Upper lobe of right lung (tissue), 1 donor: ENCODE results near the gene GSK3A. TPM values are rescaled to one million over a fixed set of nuclear protein-coding genes. Genes with fewer than 3 reads are reported as not detected.
"Not testable (repeated sequence)": the region's sequence is repeated elsewhere in the genome, so short reads cannot be mapped to it uniquely, and the experiment has no call there.

ENCODE experiments used
- ATAC-seq: fragments of 200-7000 bp; cut with Tn5 transposase; one replicate; pipeline ENCODE4 v1.9.1; 2020; ENCODE audit warnings: mild to moderate bottlenecking, moderate library complexity
- DNase-seq: peaks from one replicate; pipeline ENCODE4 v3.0.0-alpha.2; 2020
- H3K27ac ChIP-seq: fragments of 200-600 bp; one replicate; pipeline ENCODE4 v1.8.0; 2022
- H3K27me3 ChIP-seq: fragments of 200-600 bp; one replicate; pipeline ENCODE4 v1.8.0; 2022; ENCODE audit warnings: mild to moderate bottlenecking
- H3K36me3 ChIP-seq: fragments of 200-600 bp; one replicate; pipeline ENCODE4 v1.8.0; 2022
- H3K4me1 ChIP-seq: fragments of 200-600 bp; one replicate; pipeline ENCODE4 v1.8.0; 2022
- H3K4me3 ChIP-seq: fragments of 200-600 bp; one replicate; pipeline ENCODE4 v1.8.0; 2022; ENCODE audit warnings: mild to moderate bottlenecking
- H3K9me3 ChIP-seq: fragments of 200-600 bp; one replicate; pipeline ENCODE4 v1.8.0; 2022
- CTCF ChIP-seq: fragments of 200-600 bp; IDR thresholded peaks from one replicate; pipeline ENCODE4 v1.8.0; 2022; ENCODE audit warnings: antibody characterized with exemption
- intact Hi-C: fragments of 100-400 bp; cut with DNase I; formaldehyde crosslinking; loops from one replicate; pipeline ENCODE4 v1.11.0; 2022
- total RNA-seq: library from RNA; stranded (reverse); fragmentation: NEBNext Ultra II Directional; extraction: Animal tissue kit (Norgen Biotek cat#: 25700); gene quantifications from one replicate; pipeline ENCODE4 v1.2.1, GENCODE V29; 2021
- donor health status: DM: no; HTN: yes; CAD: no; lungs with severe emphysema.

GSK3A gene
- total RNA-seq, 1 donor from 2014 or later: 38.7 TPM

GRCh38 chr19:42268704-42269477 lies 26.5 kb upstream of the GSK3A start, which contains the start of gene CIC:
CIC (plus strand) TSS chr19:42269252; CDS start chr19:42271784, 2,532 bp downstream.
- intact Hi-C loops: no loop called here
- DNase-seq (peak; percentile 100), ATAC-seq (peak; percentile 88)
- peak within 1 kb of the TSS; percentile 99 for H3K27ac ChIP-seq
- no peak for TF ChIP-seq CTCF
- no peaks in the 10 kb centered on the region for H3K27me3 ChIP-seq
- peaks cover 20% of the 10 kb centered on the region for H3K36me3 ChIP-seq
- H3K9me3 ChIP-seq: no peaks in the 10 kb centered on the region
- H3K4me1 ChIP-seq: peaks cover 25% of the 10 kb centered on the region
- peak within 1 kb of the TSS; percentile 69 for H3K4me3 ChIP-seq

GRCh38 chr19:42268142-42268703 lies 25.8 kb upstream of the GSK3A start:
- peak overlapping the region; percentile 59 for H3K4me3 ChIP-seq
- peaks cover 25% of the 10 kb centered on the region for H3K4me1 ChIP-seq
- peak overlapping the region; percentile 99 for H3K27ac ChIP-seq
- no peaks in the 10 kb centered on the region for H3K27me3 ChIP-seq
- H3K36me3 ChIP-seq: peaks cover 13% of the 10 kb centered on the region
- TF ChIP-seq CTCF: no peak
- no peaks in the 10 kb centered on the region for H3K9me3 ChIP-seq
- ATAC-seq (peak; percentile 83), DNase-seq (peak; percentile 99)
- intact Hi-C loops: no loop called here

- Histone ChIP-seq H3K4me3 (peak overlapping the region; percentile 59), H3K9me3 (no peaks in the 10 kb centered on the region), H3K27me3 (no peaks in the 10 kb centered on the region), H3K27ac (peak overlapping the region; percentile 99), H3K36me3 (peaks cover 8% of the 10 kb centered on the region), H3K4me1 (peaks cover 25% of the 10 kb centered on the region)
- intact Hi-C loops: no loop called here
- no peak for TF ChIP-seq CTCF
- ATAC-seq (no peak), DNase-seq (no peak)
Observed at GRCh38 chr19:42267644-42268141, 25.3 kb upstream of the GSK3A start.

GRCh38 chr19:42266928-42267603 lies 24.7 kb upstream of the GSK3A start:
- H3K27me3 ChIP-seq, H3K36me3 ChIP-seq, H3K4me3 ChIP-seq, DNase-seq, H3K9me3 ChIP-seq, intact Hi-C loops, ATAC-seq: not testable (repeated sequence)
- Histone ChIP-seq H3K4me1 (peaks cover 25% of the 10 kb centered on the region), H3K27ac (peak overlapping the region; percentile 99)

- H3K9me3 ChIP-seq, H3K4me3 ChIP-seq, H3K27ac ChIP-seq, intact Hi-C loops, ATAC-seq, DNase-seq, H3K27me3 ChIP-seq, H3K36me3 ChIP-seq: not testable (repeated sequence)
- peaks cover 19% of the 10 kb centered on the region for H3K4me1 ChIP-seq
Observed at GRCh38 chr19:42266105-42266504, 23.7 kb upstream of the GSK3A start.

- DNase-seq (no peak), ATAC-seq (no peak)
- H3K9me3 ChIP-seq: no peaks in the 10 kb centered on the region
- H3K27ac ChIP-seq: no peak overlapping the region
- intact Hi-C loops: no loop called here
- H3K4me3 ChIP-seq: no peak overlapping the region
- no peaks in the 10 kb centered on the region for H3K4me1 ChIP-seq
- no peak for TF ChIP-seq CTCF
- no peaks in the 10 kb centered on the region for H3K27me3 ChIP-seq
- no peaks in the 10 kb centered on the region for H3K36me3 ChIP-seq
Observed at GRCh38 chr19:42261763-42262162, 19.4 kb upstream of the GSK3A start.

GRCh38 chr19:42257842-42258241 lies 15.4 kb upstream of the GSK3A start:
- H3K27me3 ChIP-seq, H3K36me3 ChIP-seq, H3K9me3 ChIP-seq, ATAC-seq, H3K4me3 ChIP-seq, intact Hi-C loops, H3K27ac ChIP-seq, DNase-seq: not testable (repeated sequence)
- peaks cover 14% of the 10 kb centered on the region for H3K4me1 ChIP-seq
